ENCODE data around the gene C5orf46. TPM values are rescaled to one million over a fixed set of nuclear protein-coding genes. Genes with fewer than 3 reads are reported as not detected.
"Not testable (repeated sequence)": the region's sequence is repeated elsewhere in the genome, so short reads cannot be mapped to it uniquely, and the experiment has no call there.

C5orf46 gene
- total RNA-seq (2014; rRNA removed; shearing (Covaris generic)), result 5.9 and 10.0 TPM in 2 replicates

DNA sequence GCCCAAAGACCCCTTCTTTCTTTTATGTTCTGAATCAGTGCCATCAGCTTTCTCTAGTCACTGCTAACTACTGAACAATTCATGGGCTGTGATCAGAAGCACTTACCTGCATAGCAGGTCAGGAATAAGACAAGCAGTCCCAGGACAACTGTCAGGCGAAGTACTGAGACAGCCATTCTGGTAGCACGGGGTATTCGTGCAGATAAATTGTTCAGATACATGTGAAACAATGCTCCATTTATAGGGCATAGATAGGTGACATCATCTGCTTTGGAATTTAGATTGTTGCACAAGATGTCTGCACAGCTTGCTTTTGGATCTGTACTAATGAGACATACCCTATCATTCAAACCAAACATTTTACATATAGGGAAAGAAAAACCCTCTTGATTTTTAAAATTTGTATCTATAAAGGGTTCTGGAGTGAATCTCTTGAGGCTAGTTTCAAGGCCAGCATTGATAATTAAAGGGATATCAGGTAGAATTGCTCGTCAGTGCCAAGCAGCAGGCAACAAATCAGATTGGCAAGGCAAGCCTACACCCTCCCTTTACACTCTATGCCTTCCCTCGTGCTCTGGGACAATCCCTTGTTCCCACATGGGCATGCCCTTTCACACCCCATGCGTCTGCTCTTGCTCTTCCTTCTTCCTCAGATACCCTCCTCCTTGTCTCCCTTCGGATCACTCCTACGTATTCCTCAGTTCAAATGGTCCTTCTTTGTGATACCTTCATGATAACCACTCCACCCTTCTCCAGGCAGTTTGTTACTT is at the start of gene C5orf46:
TSS of gene C5orf46 (minus strand) at position 213 of the 770 bp plus-strand sequence. CDS start at position 176, 37 bp downstream.
- peak; percentile 77 for DNase-seq (ENCODE audit: low read depth)

DNA sequence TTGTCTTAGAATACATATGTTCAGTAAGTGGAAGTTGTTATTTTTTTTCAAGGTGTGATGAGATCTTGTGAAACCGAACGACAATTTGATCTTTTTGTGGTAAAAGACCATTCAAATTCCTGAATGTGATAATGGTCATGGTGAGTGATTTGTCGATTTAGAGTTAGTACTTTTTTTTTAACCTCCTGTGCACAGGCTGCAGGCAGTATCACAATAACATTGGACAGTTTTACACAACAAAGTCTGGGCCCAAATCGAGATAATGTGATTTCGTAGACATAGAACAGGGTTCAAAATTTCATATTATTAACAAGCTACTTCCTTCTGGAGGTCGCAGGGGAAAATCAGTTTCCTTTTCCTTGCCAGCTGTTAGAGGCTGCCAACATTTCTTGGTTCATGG is 48.6 kb upstream of the C5orf46 start:
- no peak for DNase-seq (ENCODE audit: low read depth)

DNA sequence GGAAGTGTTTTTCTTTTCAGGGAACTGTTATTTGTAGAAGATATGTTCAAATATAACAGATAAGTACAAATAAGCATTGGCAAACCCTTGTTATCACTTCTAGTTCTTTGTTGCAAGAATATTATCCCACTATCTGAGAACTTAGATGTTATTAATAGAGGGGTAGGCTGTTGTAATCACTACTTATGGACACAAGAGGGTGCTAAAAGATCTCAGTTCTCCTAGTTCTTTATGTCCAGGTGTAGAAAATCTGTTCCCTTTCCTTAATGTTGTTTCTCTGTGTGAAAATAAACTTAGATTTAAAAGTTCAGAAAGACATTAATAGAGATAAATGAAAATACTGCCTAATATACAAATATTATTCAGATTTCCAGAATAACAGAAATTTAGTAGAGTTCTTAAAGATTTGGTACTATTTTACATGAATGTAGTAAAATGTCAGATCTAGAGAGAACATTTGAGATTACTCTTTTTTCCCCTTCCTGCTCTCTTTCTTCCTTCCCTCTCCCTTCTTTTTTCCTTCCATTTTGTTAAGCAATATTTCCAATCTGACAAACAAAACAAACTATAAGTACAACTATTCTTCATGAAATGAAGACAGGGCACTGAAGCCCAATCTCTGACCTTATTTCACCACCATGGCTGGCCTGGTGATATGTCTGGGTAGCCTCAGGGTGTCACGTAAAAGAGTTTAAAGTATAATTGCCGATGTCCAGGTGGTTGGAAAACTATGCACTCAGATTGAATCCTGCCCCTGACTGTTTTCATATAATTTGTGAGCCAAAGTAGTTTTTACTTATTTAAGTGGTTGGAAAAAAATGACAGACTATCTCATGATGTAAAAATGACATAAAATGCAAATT is 43.6 kb upstream of the C5orf46 start:
- peak; percentile 50 for DNase-seq (ENCODE audit: low read depth)

DNA sequence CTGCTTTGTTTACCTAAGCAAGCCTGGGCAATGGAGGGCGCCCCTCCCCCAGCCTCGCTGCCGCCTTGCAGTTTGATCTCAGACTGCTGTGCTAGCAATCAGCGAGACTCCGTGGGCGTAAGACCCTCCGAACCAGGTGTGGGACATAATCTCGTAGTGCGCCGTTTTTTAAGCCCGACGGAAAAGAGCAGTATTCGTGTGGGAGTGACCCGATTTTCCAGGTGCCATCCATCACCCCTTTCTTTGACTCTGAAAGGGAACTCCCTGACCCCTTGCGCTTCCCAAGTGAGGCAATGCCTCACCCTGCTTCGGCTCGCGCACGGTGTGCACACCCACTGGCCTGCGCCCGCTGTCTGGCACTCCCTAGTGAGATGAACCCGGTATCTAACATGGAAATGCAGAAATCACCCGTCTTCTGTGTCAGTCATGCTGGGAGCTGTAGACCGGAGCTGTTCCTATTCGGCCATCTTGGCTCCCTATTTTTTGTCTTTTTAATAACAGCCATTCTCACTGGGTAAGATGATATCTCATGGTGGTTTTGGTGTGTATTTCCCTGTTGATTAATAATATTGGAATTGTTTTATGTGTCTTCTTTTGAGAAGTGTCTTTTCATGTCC is 40.4 kb upstream of the C5orf46 start:
- DNase-seq (ENCODE audit: low read depth), result not testable (repeated sequence)

DNA sequence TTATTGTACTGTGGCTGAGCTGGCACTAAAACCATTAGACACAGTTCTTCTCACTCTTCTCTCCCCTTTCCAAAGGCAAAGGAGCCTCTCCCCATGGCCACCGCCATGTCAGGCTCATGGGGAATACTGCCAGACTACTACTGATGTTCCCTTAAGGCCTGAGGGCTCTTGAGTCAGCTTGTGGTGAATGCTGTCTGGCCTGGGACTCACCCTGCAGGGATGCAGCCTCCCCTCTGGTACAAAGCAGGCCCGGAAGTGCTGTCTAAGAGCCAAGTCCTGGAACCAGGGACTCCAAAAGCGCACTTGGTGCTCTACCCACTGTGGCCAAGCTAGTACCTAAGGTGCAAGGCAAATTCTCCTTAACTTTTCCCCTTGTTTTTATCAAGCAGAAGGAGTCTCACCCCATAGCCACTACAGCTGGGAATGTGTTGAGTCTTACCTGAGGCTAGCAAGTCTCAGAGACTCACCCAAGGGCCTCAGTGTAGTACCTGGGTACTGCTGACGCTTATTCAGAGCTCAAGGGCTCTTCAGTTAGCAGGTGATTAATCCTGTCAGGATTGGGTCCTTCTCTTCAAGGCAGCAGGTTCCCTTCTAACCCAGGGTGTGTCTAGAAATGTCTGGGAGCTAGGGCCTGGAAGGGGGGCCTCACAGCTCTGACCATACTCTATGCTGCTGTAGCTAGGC is 33.2 kb upstream of the C5orf46 start:
- DNase-seq (ENCODE audit: low read depth), result peak; percentile 91

DNA sequence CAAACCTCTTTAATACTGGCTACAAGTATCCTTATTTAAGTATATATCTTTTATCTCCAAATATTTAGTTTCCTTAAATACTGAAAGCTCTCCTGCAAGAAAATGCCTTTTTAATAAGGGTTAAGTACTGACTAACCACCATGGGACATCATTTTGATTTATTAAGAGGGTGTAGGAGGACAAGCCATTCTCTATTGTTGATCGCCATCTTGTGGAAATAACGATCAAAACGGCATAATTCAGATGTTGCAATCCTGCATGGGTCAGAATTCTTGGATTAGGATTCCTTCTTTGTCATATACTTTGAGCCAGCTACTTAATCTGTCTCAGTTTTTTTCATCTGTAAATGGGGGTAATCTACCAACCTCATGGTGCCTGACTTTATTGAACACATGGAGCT is 28.7 kb upstream of the C5orf46 start:
- DNase-seq (ENCODE audit: low read depth), result peak; percentile 72

DNA sequence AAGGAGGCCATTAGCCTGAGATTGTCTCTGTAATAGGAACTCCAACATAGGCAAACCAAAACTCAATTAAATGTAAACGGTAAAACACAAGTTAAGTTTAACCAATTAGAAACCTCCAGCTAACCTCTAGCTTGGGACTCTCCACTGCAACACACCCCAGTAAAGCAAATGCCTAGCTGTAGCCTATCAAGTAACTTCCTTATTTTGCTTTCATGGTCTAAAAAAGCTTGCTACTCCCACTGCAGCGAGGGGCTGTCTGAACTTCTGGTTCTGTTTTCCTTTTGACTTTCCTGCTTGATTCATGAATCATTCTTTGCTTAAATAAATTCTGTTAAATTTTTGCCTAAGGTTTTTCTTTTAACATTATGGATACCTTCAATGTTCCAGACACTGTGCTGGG is 24.4 kb upstream of the C5orf46 start:
- no peak for DNase-seq (ENCODE audit: low read depth)

DNA sequence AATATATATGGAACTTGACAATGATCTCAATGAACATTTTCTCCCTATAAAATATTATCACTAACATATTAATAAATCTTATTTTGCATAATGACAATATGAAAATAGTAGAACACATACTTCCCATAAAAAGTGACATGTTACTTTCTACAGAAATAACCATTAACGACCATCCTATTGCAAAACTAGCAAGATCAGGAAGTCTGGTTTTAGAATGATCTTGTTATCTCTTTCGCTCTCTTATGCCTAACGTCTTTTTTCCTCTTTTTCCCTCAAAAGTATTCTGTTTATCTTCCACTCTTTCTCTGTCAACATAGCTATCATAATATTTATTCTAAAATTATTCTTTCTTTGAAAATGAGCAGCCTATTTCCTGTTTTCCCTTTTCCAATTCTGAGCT is 21.6 kb upstream of the C5orf46 start:
- no peak for DNase-seq (ENCODE audit: low read depth)

DNA sequence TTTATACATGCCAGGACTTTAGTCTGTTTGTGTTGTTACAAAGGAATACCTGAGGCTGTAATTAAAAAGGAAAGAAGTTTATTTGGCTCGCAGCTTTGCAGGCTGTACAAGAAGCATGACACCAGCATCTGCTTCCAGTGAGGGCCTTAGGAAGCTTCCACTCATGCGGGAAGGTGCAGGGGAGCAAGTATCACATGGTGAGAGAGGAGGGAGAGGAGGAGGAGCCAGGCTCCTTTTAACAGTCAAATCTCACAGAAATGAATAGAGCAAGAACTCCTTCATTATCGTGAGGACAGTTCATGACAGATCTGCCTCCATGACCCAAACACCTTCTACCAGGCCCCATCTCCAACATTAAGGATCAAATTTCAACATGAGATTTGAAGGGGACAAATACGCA is 18.7 kb upstream of the C5orf46 start:
- no peak for DNase-seq (ENCODE audit: low read depth)

DNA sequence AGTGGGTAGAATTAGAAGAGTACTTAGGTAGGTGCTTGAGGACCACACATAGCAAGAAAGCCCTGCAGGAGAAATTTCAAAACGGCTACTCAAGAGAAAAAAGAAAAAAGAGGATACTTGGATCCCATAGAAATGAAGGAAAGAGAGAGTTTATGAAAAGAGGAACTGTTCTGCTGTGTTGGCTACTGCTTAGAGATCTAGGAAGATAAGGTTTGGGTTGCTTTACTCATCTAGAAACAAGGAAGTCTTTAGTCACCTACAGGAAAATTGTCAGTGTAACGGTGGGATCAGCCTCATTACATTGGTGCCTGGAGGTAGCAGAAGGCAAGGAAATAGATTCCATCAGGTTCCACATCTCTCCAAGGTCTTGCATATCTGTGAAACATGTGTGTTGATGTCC is 14.8 kb upstream of the C5orf46 start:
- DNase-seq (ENCODE audit: low read depth), result no peak

DNA sequence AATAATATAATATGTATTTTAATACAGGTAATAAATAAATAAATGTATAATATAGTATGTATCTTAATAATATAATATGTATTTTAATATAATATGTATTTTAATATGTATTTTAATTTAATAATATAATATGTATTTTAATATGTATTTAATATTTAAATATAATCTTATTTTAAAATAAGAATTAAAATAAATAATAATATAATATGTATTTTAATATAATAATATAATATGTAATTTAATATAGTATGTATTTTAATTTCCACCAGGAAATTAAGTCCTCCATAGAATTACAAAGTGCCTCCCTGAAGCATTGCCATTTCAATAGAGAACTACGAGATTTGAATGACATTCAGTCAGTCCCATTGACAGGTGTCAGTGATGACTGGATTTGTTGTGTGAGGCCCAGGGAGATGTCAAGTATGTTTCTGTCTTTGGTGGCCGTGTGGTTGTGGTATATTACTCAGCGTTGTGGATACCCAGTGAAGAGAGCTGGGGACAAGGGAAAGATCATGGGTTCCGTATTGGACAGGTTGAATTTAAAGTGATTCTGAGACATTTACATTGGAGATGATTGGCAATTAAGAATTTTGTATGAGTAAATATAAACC is 14.2 kb upstream of the C5orf46 start:
- no peak for DNase-seq (ENCODE audit: low read depth)

DNA sequence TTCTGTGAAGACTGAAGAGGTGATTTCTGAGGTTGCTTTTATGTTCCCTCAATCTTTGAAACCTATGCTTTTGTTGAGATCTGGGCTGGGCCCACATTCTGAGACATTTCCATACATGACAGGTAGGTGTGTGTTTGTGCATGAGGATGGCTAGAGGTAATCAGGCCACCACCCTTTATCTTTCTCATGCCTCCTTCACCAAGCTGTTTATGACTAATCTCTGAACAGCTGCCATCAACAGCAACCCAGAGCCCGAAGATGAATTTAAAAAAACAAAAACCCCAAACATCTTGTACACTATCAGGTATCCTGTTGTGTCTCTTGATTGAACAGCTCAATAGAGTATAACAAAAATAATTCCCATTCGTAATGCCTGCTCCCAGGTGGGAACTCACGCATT is 12.6 kb upstream of the C5orf46 start:
- peak; percentile 30 for DNase-seq (ENCODE audit: low read depth)

DNA sequence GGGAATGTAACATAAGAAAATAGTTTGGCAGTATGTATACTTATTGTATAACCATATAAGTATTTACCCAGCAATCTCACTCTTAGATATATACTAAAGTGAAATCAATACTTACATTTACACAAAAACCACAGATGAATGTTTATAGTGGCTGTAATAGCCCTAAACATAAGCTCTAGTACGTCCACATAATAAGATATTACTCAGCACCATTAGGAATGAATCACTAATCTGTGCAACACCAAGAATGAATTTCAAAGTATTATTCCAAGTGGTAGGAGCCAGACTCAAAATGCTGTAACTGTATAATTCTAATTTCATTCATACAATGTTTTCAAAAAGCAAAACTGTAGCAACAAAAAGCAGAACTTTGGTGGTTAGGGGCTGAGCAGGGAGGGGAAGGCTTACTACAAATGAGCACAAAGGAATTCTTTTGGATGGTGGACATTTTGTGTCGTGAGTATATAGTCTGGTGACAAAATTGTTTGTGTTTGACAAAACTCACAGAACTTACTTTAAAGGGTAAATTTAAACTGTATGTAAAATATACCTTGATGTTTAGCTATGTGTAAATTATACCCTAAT is 11.9 kb upstream of the C5orf46 start:
- peak; percentile 50 for DNase-seq (ENCODE audit: low read depth)

DNA sequence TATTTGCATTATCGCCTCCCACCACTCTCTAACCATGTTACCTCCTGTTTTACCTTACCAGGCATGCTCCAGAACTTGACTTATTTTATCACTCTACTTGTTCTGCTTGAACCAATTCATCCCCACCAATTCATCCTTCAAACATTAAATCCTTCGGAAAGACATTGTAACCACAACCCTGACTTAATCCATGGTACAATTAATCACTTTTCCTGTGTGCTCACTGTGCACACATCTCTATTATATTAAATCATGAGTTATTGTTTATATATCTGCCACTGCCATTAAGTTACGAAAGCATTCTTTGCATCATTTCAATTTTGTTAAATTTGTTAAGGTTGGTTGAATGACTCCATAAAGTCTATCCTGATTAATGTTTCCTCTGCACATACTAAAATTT is 7.4 kb upstream of the C5orf46 start:
- DNase-seq (ENCODE audit: low read depth), result peak; percentile 65

DNA sequence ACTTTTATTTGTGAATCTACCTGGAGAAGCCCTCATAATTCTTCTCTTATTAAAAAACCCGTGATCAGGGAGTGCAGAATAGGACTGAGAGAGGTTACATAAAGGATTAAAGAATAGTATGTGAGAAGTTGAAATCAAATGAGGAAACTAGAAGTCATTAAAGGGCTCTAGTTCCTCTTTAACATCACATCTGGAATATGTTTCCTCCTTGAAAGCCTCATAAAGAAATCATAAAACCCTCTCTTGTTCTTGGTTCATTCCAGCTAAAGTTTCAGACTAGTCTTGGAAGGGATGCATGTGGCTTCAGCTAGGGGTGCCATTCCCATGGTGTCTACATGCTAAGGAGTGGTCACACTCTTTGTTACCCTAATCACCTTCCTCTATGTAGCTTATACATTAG is 5.7 kb upstream of the C5orf46 start:
- DNase-seq (ENCODE audit: low read depth), result no peak

DNA sequence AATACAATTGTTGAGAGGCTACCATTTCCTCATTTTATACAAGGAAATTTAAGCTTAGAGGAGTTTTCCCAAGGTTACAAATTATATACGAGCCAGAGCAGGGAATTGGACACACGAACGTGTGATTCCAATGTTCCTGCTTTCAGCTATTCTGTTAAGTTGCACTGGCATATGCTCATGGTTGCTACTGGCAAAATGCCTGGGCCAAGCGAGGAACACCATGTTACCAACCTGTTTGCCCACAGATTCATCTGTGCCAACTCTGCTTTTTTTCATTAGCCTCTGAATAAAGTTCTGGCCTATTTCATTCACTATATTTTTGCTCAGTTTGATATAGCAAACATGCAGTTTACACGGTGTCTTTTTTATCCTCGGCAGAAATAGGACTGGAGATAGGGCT is 5.1 kb upstream of the C5orf46 start:
- no peak for DNase-seq (ENCODE audit: low read depth)

DNA sequence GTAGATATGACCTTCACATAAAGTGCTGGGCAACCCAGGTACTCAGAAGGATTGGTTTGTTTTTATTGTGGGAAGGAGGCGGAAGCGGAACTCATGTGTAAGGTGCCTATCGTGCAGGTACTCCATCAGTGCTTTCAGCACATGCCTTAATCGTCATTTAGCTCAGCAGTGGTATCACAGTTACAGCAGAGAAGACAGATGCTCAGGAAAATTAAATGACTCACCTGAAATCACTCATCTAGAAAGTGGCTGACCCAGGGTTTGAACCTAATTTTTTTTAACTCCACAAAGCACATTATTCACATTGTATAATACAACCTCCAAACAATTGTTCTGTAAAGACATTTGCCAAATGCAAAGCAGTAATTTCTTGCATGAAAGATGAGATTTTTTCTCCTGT is 2.2 kb downstream of the C5orf46 start:
- DNase-seq (ENCODE audit: low read depth), result peak; percentile 59

DNA sequence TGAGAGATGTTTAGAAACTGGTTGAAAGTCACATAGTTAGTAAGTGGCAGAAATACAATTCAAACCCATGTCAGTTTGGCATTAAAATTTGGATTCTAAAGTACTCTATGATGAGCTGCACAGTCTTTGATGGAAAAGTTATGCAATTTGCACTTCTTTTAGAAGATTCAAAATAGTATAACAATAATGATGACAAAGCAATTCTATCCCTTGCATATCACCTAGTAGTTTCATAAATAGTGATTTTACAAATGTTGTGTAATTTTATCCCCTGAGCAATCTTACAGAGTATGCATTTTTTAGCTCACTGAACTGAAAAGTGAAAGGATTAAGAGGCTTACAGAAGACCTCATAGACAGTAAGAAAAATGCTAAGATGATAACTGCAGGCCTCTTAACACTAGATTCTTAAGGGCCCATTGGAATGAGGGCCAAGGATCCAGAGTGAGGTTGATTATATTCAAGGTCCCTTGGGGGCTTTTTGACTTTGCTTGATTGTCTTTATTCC is 3.7 kb downstream of the C5orf46 start:
- peak; percentile 31 for DNase-seq (ENCODE audit: low read depth)

DNA sequence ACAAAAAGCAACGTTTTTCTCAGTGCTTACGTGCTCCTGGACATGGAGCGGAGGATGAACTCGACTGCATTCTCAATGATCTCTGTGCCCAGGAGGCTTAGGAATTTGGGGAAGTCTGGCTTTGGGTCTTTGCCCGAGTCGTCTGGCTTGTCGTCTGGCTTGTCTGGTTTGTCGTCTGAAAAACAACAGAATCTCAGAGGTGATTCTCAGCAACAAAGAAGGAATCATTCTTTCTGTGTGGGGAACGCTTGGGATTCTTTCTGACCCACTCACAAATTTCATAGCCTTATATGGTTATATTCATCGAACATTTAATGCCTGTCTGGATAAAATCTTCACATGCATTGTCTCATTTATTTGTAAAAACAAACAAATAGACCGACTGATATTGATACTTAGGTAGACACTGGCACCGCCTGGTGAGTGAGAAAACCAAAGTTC is 4.7 kb downstream of the C5orf46 start:
- DNase-seq (ENCODE audit: low read depth), result peak; percentile 89

DNA sequence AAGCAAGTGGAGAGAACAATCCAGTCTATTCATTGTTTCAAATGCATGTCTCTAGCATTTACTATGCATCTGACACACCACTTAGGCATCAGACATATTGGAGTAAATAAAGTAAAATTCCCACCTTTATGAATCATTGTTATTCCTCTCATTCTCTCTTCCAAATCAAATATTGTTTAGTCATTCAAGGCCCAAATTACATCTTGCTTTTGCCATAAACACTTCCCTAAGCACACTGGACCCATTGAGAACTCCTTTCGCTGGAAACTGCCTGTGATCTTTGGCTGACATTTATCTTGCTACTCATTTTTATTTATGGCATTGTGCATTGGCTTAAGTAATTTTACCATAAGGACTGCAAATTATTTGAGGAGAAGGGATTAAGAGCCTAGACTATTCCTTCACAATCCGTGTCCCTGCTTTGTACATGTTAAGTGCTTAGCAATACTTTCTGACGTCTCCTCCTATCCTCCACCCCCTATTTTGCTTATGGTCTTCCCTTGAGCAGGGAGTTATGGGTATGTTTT is 7.4 kb downstream of the C5orf46 start:
- DNase-seq (ENCODE audit: low read depth), result peak; percentile 76

DNA sequence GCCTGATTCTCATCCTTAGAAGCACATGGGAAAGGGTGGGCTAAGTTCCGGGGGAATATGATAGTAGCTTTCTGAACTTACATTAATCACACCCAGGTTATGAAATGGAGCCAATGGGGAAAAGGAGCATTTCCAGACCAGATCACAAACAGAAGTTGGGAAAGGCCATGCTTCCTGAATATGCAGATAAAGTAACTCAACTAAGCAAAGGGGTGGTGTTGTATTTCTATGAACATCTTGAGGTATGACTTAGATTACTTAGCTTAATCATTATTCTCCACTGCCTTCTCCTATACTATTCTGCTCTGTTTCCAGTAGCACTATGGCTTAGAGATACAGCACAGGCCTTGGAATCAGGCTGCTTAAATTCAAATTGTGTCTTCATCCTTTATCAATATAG is 10.5 kb downstream of the C5orf46 start:
- DNase-seq (ENCODE audit: low read depth), result no peak

Data from M059J (cell line).